HG03558 (cell line): Measurements from ENCODE around the gene LRP3.
"Not testable (repeated sequence)": the region's sequence is repeated elsewhere in the genome, so short reads cannot be mapped to it uniquely, and the experiment has no call there.

ENCODE experiments used
- ATAC-seq: cut with Tn5 transposase; IDR thresholded peaks from one replicate; pipeline ENCODE4 v1.9.1; 2021; ENCODE audit warnings: moderate number of reproducible peaks; ENCODE audit not compliant: unreplicated experiment; ENCODE audit errors: extremely low read depth

LRP3 gene

GRCh38 chr19:33212436-33213172 lies 18.5 kb downstream of the LRP3 start:
- no peak for ATAC-seq

- ATAC-seq = no peak
These were observed 20.5 kb downstream of the LRP3 start for GRCh38 chr19:33214596-33214995.

GRCh38 chr19:33215438-33216197 lies 21.5 kb downstream of the LRP3 start:
- ATAC-seq = no peak

- no peak for ATAC-seq
These were observed 22.2 kb downstream of the LRP3 start for GRCh38 chr19:33216198-33216830.

- ATAC-seq = no peak
These were observed 23.8 kb downstream of the LRP3 start for GRCh38 chr19:33217881-33218280.

- no peak for ATAC-seq
These were observed 25.2 kb downstream of the LRP3 start for GRCh38 chr19:33219261-33219815.

GRCh38 chr19:33220115-33220514 lies 26.0 kb downstream of the LRP3 start:
- no peak for ATAC-seq

- no peak for ATAC-seq
These were observed 26.6 kb downstream of the LRP3 start for GRCh38 chr19:33220735-33221134.

- no peak for ATAC-seq
These were observed 27.5 kb downstream of the LRP3 start for GRCh38 chr19:33221638-33222037.

GRCh38 chr19:33222255-33222654 lies 28.1 kb downstream of the LRP3 start:
- ATAC-seq = not testable (repeated sequence)

GRCh38 chr19:33224694-33225457 lies 30.7 kb downstream of the LRP3 start:
- ATAC-seq = no peak

- no peak for ATAC-seq
These were observed 31.4 kb downstream of the LRP3 start, which contains the start of gene SLC7A10 for GRCh38 chr19:33225458-33225926. TSS of gene SLC7A10 (minus strand) at chr19:33225850. CDS start at chr19:33225703, 147 bp downstream.

GRCh38 chr19:33226550-33227241 lies 32.6 kb downstream of the LRP3 start:
- no peak for ATAC-seq

- no peak for ATAC-seq
These were observed 33.1 kb downstream of the LRP3 start for GRCh38 chr19:33227242-33227650.

- no peak for ATAC-seq
These were observed 33.9 kb downstream of the LRP3 start for GRCh38 chr19:33227870-33228599.

GRCh38 chr19:33229962-33230361 lies 35.8 kb downstream of the LRP3 start:
- no peak for ATAC-seq

GRCh38 chr19:33231511-33231910 lies 37.4 kb downstream of the LRP3 start:
- ATAC-seq = no peak

GRCh38 chr19:33232656-33233055 lies 38.5 kb downstream of the LRP3 start:
- ATAC-seq = no peak
